Caco-2 (cell line): ENCODE results near the gene NLGN1. TPM values are rescaled to one million over a fixed set of nuclear protein-coding genes. Genes with fewer than 3 reads are reported as not detected.

Experiments used
- BruUV-seq: library from RNA; stranded (reverse); fragments of 400-500 nt; replicated peaks from 2 replicates; lab custom pipeline; 2021; lab: Mats Ljungman, UMichigan
- CTCF ChIA-PET: fragments of 300-600 bp; sonication (Branson Sonifier 250); formaldehyde crosslinking; loops from one replicate; lab custom pipeline; 2022; ENCODE audit warnings: antibody characterized with exemption; lab: Charles Lee
- POLR2A ChIA-PET: fragments of 300-600 bp; sonication (Branson Sonifier 250); formaldehyde crosslinking; loops from one replicate; lab custom pipeline; 2022; ENCODE audit warnings: antibody characterized with exemption; lab: Charles Lee
- DNase-seq, 2 experiments: peaks; one replicate each; pipeline versions ENCODE4 v3.0.0 to v3.0.0-alpha.2; 2020 to 2022
- H3K27me3 ChIP-seq: replicated peaks from 2 replicates; pipeline ENCODE4 v1.6.0; 2011; ENCODE audit warnings: low read length; ENCODE audit not compliant: control insufficient read depth, insufficient read depth
- H3K36me3 ChIP-seq: 2 replicates; pipeline ENCODE4 v1.5.1; 2011; ENCODE audit warnings: low read length; ENCODE audit not compliant: control insufficient read depth, insufficient read depth
- H3K4me1 ChIP-seq: fragments of 250-450 bp; sonication (Bioruptor Pico); 2 replicates; pipeline ENCODE4 v1.5.1; 2020; ENCODE audit warnings: mild to moderate bottlenecking
- H3K4me3 ChIP-seq: 2 replicates; pipeline ENCODE4 v1.5.1; 2011; ENCODE audit warnings: low read depth, mild to moderate bottlenecking, control low read depth, low read length
- H3K9me3 ChIP-seq: fragments of 250-450 bp; sonication (Bioruptor Pico); 2 replicates; pipeline ENCODE4 v1.5.1; 2020; ENCODE audit warnings: mild to moderate bottlenecking, moderate library complexity
- H3K27ac Mint-ChIP-seq: one replicate; pipeline ENCODE4 v1.8.0; 2022; ENCODE audit warnings: mixed read lengths; ENCODE audit not compliant: unreplicated experiment
- H3K27me3 Mint-ChIP-seq: one replicate; pipeline ENCODE4 v1.8.0; 2022; ENCODE audit warnings: mixed read lengths; ENCODE audit not compliant: insufficient read depth, unreplicated experiment
- H3K36me3 Mint-ChIP-seq: one replicate; pipeline ENCODE4 v1.8.0; 2022; ENCODE audit warnings: mild to moderate bottlenecking, mixed read lengths; ENCODE audit not compliant: insufficient read depth, unreplicated experiment
- H3K4me1 Mint-ChIP-seq: one replicate; pipeline ENCODE4 v1.8.0; 2022; ENCODE audit warnings: low read depth, mixed read lengths; ENCODE audit not compliant: unreplicated experiment
- H3K4me3 Mint-ChIP-seq: one replicate; pipeline ENCODE4 v1.8.0; 2022; ENCODE audit warnings: mild to moderate bottlenecking, moderate library complexity, mixed read lengths; ENCODE audit not compliant: unreplicated experiment
- H3K9me3 Mint-ChIP-seq: one replicate; pipeline ENCODE4 v1.8.0; 2022; ENCODE audit warnings: mixed read lengths; ENCODE audit not compliant: unreplicated experiment
- CTCF ChIP-seq, 2 experiments: fragments of 200-600 bp in 1 of 2; IDR thresholded peaks; 1 replicate in 1 of 2; 2 replicates in 1 of 2; pipeline versions ENCODE4 v1.5.1 to v1.8.0; 2011 to 2022; ENCODE audit warnings: antibody characterized with exemption in 1 of 2, control low read depth in 1 of 2, inconsistent platforms in 1 of 2, low read depth in 1 of 2, low read length in 1 of 2, mild to moderate bottlenecking in 1 of 2, moderate library complexity in 1 of 2; ENCODE audit not compliant: insufficient read depth in 1 of 2, severe bottlenecking in 1 of 2, unreplicated experiment in 1 of 2
- intact Hi-C: fragments of 100-400 bp; cut with micrococcal nuclease; formaldehyde crosslinking; loops from one replicate; pipeline ENCODE4 v1.10.0; 2022; ENCODE audit not compliant: unreplicated experiment
- total RNA-seq: library from RNA; stranded (reverse); gene quantifications from 2 replicates; pipeline ENCODE4 v1.2.3, GENCODE V29; 2022

The NLGN1 gene
- total RNA-seq, 1 experiment from 2014 or later = not detected

- Mint-ChIP-seq H3K27ac (no peak overlapping the region), H3K9me3 (peaks cover 30% of the 10 kb centered on the region), H3K27me3 (no peaks in the 10 kb centered on the region), H3K4me3 (no peak overlapping the region), H3K4me1 (peaks cover 17% of the 10 kb centered on the region), H3K36me3 (no peaks in the 10 kb centered on the region)
- no peak for TF ChIP-seq CTCF (IDR thresholded peaks at IDR 0.05; ENCODE audit: insufficient read depth in 1 of 2, low read depth in 1 of 2, low read length in 1 of 2, severe bottlenecking in 1 of 2, unreplicated experiment in 1 of 2)
- Histone ChIP-seq H3K36me3 (no peaks in the 10 kb centered on the region), H3K4me1 (peaks cover 16% of the 10 kb centered on the region), H3K27me3 (no peaks in the 10 kb centered on the region), H3K9me3 (peaks cover 9% of the 10 kb centered on the region; the same call in 1 of the 2 replicates), H3K4me3 (no peak overlapping the region)
- ChIA-PET POLR2A (no interaction called here), CTCF (no interaction called here)
- no TSS peak for BruUV-seq
- no peak for DNase-seq
- intact Hi-C loops = no loop called here
Measured at GRCh38 chr3:174325834-174326700, 928.5 kb downstream of the NLGN1 start.

GRCh38 chr3:174329321-174329720 is 931.8 kb downstream of the NLGN1 start:
- CTCF ChIA-PET = no interaction called here

GRCh38 chr3:174330303-174330702 is 932.8 kb downstream of the NLGN1 start:
- ChIA-PET CTCF (interaction anchor here (0.6 kb wide), 1 partner anchor 77 kb away, joined by 3 read pairs; no protein-coding TSS in a partner anchor), POLR2A (no interaction called here)
- no peak for DNase-seq
- H3K9me3 ChIP-seq = 0 out of 2 replicates have a peak, but pooled peaks cover 3% of the 10 kb centered on the region
- Mint-ChIP-seq H3K36me3 (no peaks in the 10 kb centered on the region), H3K27me3 (no peaks in the 10 kb centered on the region), H3K27ac (no peak overlapping the region), H3K4me1 (peaks cover 17% of the 10 kb centered on the region), H3K9me3 (peaks cover 28% of the 10 kb centered on the region), H3K4me3 (no peak overlapping the region)
- peaks cover 16% of the 10 kb centered on the region for H3K4me1 ChIP-seq
- intact Hi-C loops = no loop called here
- no TSS peak for BruUV-seq
- no peaks in the 10 kb centered on the region for H3K36me3 ChIP-seq
- H3K27me3 ChIP-seq = no peaks in the 10 kb centered on the region
- TF ChIP-seq CTCF (IDR thresholded peaks at IDR 0.05; ENCODE audit: insufficient read depth in 1 of 2, low read depth in 1 of 2, low read length in 1 of 2, severe bottlenecking in 1 of 2, unreplicated experiment in 1 of 2) = no peak
- H3K4me3 ChIP-seq = no peak overlapping the region

More at GRCh38 chr3:174329321-174329720, 931.8 kb downstream of the NLGN1 start:
- POLR2A ChIA-PET = no interaction called here
- no peak for DNase-seq
- no TSS peak for BruUV-seq
- TF ChIP-seq CTCF (IDR thresholded peaks at IDR 0.05; ENCODE audit: insufficient read depth in 1 of 2, low read depth in 1 of 2, low read length in 1 of 2, severe bottlenecking in 1 of 2, unreplicated experiment in 1 of 2) = no peak
- H3K36me3 ChIP-seq = no peaks in the 10 kb centered on the region
- Mint-ChIP-seq H3K36me3 (no peaks in the 10 kb centered on the region), H3K27me3 (no peaks in the 10 kb centered on the region), H3K4me3 (no peak overlapping the region), H3K9me3 (peaks cover 28% of the 10 kb centered on the region), H3K4me1 (peaks cover 17% of the 10 kb centered on the region), H3K27ac (no peak overlapping the region)
- H3K4me1 ChIP-seq = peaks cover 16% of the 10 kb centered on the region
- H3K4me3 ChIP-seq = no peak overlapping the region
- H3K27me3 ChIP-seq = no peaks in the 10 kb centered on the region
- 0 out of 2 replicates have a peak, but pooled peaks cover 3% of the 10 kb centered on the region for H3K9me3 ChIP-seq
- intact Hi-C loops = no loop called here
